ENCODE data around the gene GNAO1. TPM values are rescaled to one million over a fixed set of nuclear protein-coding genes. Genes with fewer than 3 reads are reported as not detected.

GNAO1 gene
- total and polyA plus RNA-seq, 2 of the 13 experiments (the other 11 are each of a cell fraction or from before 2014, with no cell fraction given) = not detected

GRCh38 chr16:56357765-56358322, 166.6 kb downstream of the GNAO1 start (continued):
- no peak for TF ChIP-seq NFE2 (CRISPR knock-in tag; IDR thresholded peaks at IDR 0.05)
- TF ChIP-seq ZNF720 (CRISPR knock-in tag; IDR thresholded peaks at IDR 0.05) = no peak
- TF ChIP-seq HCFC1 (IDR thresholded peaks at IDR 0.05; ENCODE audit: low read depth, low read length) = no peak
- no peak for TF ChIP-seq SUZ12 (IDR thresholded peaks at IDR 0.05; ENCODE audit: low read depth, low read length)
- no peak for TF ChIP-seq ZNF33A (CRISPR knock-in tag; IDR thresholded peaks at IDR 0.05; ENCODE audit: borderline replicate concordance)
- TF ChIP-seq ZC3H4 (CRISPR knock-in tag; IDR thresholded peaks at IDR 0.05; ENCODE audit: borderline replicate concordance) = no peak
- TF ChIP-seq KAT2B (IDR thresholded peaks at IDR 0.05; ENCODE audit: borderline replicate concordance, low read depth, low read length) = no peak
- no peak for TF ChIP-seq ZNF407 (CRISPR knock-in tag; IDR thresholded peaks at IDR 0.05; ENCODE audit: not compliant biosample characterization)
- peak; percentile 31 for TF ChIP-seq DBP (CRISPR knock-in tag; IDR thresholded peaks at IDR 0.05; ENCODE audit: not compliant biosample characterization)
- TF ChIP-seq YEATS2 (CRISPR knock-in tag; IDR thresholded peaks at IDR 0.05; ENCODE audit: borderline replicate concordance) = peak; percentile 64; the same call in 1 of the 2 replicates
- 0 out of 2 replicates have a peak, but pooled peaks have one; percentile 54 for TF ChIP-seq ZNF782 (CRISPR knock-in tag; IDR thresholded peaks at IDR 0.05; ENCODE audit: borderline replicate concordance)
- no peak for TF ChIP-seq SIX4 (CRISPR knock-in tag; IDR thresholded peaks at IDR 0.05)
- TF ChIP-seq TFAP4 (IDR thresholded peaks at IDR 0.05; ENCODE audit: borderline replicate concordance, low read depth) = no peak
- TF ChIP-seq ZNF224 (CRISPR knock-in tag; IDR thresholded peaks at IDR 0.05) = no peak
- TF ChIP-seq ZNF205 (CRISPR knock-in tag; IDR thresholded peaks at IDR 0.05) = no peak
- no peak for TF ChIP-seq MAF1 (CRISPR knock-in tag; IDR thresholded peaks at IDR 0.05; ENCODE audit: borderline replicate concordance)
- no peak for TF ChIP-seq THYN1 (CRISPR knock-in tag; IDR thresholded peaks at IDR 0.05; ENCODE audit: borderline replicate concordance, low read depth)
- TF ChIP-seq ADNP (CRISPR knock-in tag; IDR thresholded peaks at IDR 0.05) = peak; percentile 25; the same call in 1 of the 2 replicates
- no peak for TF ChIP-seq RORA (CRISPR knock-in tag; IDR thresholded peaks at IDR 0.05)
- no peak for TF ChIP-seq ZKSCAN5 (CRISPR knock-in tag; IDR thresholded peaks at IDR 0.05)

Data from HepG2 (cell line).